Esophagus (tissue), 2 donors: Measurements from ENCODE around the gene USP22. TPM values are rescaled to one million over a fixed set of nuclear protein-coding genes. Genes with fewer than 3 reads are reported as not detected.

Experiments
- H3K27ac ChIP-seq, 2 donors: one replicate each; pipeline ENCODE4 v1.5.1; 2013; ENCODE audit warnings: low read depth in 2 of 2, mild to moderate bottlenecking in 2 of 2, inconsistent platforms in 1 of 2, low read length in 1 of 2, moderate library complexity in 1 of 2
- H3K27me3 ChIP-seq, 2 donors: one replicate each; pipeline ENCODE4 v1.6.1; 2013; ENCODE audit warnings: low read length in 2 of 2, control low read depth in 1 of 2, mild to moderate bottlenecking in 1 of 2; ENCODE audit not compliant: insufficient read depth in 2 of 2, control insufficient read depth in 1 of 2
- H3K36me3 ChIP-seq, 2 donors: one replicate each; pipeline ENCODE4 v1.6.1; 2013; ENCODE audit warnings: low read length in 1 of 2; ENCODE audit not compliant: control insufficient read depth in 2 of 2, insufficient read depth in 2 of 2
- H3K4me1 ChIP-seq, 2 donors: one replicate each; pipeline ENCODE4 v1.6.1; 2013; ENCODE audit warnings: low read length in 1 of 2; ENCODE audit not compliant: control insufficient read depth in 2 of 2, insufficient read depth in 2 of 2
- H3K4me3 ChIP-seq, 2 donors: one replicate each; pipeline ENCODE4 v1.5.1; 2013; ENCODE audit warnings: low read length in 2 of 2, mild to moderate bottlenecking in 2 of 2, low read depth in 1 of 2, moderate library complexity in 1 of 2
- H3K9me3 ChIP-seq, 2 donors: one replicate each; pipeline ENCODE4 v1.6.1; 2013; ENCODE audit warnings: mild to moderate bottlenecking in 2 of 2, low read depth in 1 of 2, low read length in 1 of 2, moderate library complexity in 1 of 2; ENCODE audit not compliant: control insufficient read depth in 2 of 2, insufficient read depth in 1 of 2
- WGBS, 2 donors: extraction: QIAGEN DNeasy Blood & Tissue Kit; methylation state at CpG; one replicate each; pipeline ENCODE4 v1.1.7; 2013; 5-methylcytosine and 5-hydroxymethylcytosine counted together
- polyA plus RNA-seq, 2 donors: library from polyadenylated mRNA; stranded (reverse); fragments of 200-250 nt; gene quantifications; one replicate each; pipeline ENCODE4 v1.2.3, GENCODE V29; 2013
- donor health status: healthy with polysubstance abuse.
- donor health status: Bipolar disorder and iron deficiency.

The USP22 gene
- polyA plus RNA-seq, 2 donors: 19.6 to 29.9 TPM

GRCh38 chr17:20999044-20999573, 43.7 kb downstream of the USP22 start:
- peak overlapping the region in 1 of 2 donors; percentile 14 for H3K27ac ChIP-seq
- 57 to 70% methylated on average over 16 of the region's 16 CpGs for WGBS, 2 donors
- peaks cover 18 to 29% of the 10 kb centered on the region in 2 donors for H3K36me3 ChIP-seq

DNA sequence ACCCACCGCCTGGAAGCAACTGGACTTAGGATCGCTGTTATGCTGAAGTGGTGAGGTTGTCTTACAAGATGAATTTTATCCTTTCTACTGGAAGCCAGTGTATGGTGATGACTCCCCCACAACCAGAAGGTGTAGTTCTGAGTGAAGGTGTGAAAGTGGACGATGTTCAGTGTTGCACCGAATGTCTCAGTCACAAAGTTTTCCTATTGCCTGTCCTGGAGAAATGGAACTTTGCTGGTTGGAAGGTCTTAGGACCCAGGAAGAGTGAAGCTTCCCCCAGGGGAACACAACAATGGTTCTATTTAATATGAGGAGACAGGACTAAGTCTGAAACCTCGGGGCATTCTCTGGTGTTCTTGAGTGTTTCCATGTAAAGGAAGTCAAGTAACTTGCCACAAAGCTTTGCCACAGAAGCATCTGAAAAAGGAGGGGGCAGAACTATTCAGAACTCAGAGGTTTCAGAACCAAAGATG, 44.2 kb downstream of the USP22 start:
- WGBS, 2 donors: 72% methylated on average over 5 of the region's 5 CpGs
- peaks cover 0 to 2% of the 10 kb centered on the region in 2 donors for H3K4me1 ChIP-seq
- no peaks in the 10 kb centered on the region for H3K27me3 ChIP-seq
- H3K36me3 ChIP-seq: peaks cover 15 to 25% of the 10 kb centered on the region in 2 donors
- H3K27ac ChIP-seq: no peak overlapping the region
- no peaks in the 10 kb centered on the region for H3K9me3 ChIP-seq
- H3K4me3 ChIP-seq: no peak overlapping the region

More at GRCh38 chr17:20999044-20999573, 43.7 kb downstream of the USP22 start:
- Histone ChIP-seq H3K4me1 (peaks cover 0 to 2% of the 10 kb centered on the region in 2 donors), H3K9me3 (no peaks in the 10 kb centered on the region), H3K27me3 (no peaks in the 10 kb centered on the region), H3K4me3 (no peak overlapping the region)

GRCh38 chr17:20997711-20998570, 44.9 kb downstream of the USP22 start:
- Histone ChIP-seq H3K9me3 (no peaks in the 10 kb centered on the region), H3K36me3 (peaks cover 9 to 18% of the 10 kb centered on the region in 2 donors), H3K4me1 (peaks cover 0 to 2% of the 10 kb centered on the region in 2 donors), H3K4me3 (no peak overlapping the region), H3K27ac (no peak overlapping the region), H3K27me3 (no peaks in the 10 kb centered on the region)
- WGBS, 2 donors: 76 to 83% methylated on average over 22 of the region's 22 CpGs

- H3K4me1 ChIP-seq: peaks cover 0 to 4% of the 10 kb centered on the region in 2 donors
- H3K9me3 ChIP-seq: no peaks in the 10 kb centered on the region
- peaks cover 3 to 10% of the 10 kb centered on the region in 2 donors for H3K36me3 ChIP-seq
- 65 to 73% methylated on average over 12 of the region's 12 CpGs for WGBS, 2 donors
- no peak overlapping the region for H3K4me3 ChIP-seq
- H3K27ac ChIP-seq: no peak overlapping the region
- H3K27me3 ChIP-seq: no peaks in the 10 kb centered on the region
These were observed 45.8 kb downstream of the USP22 start for GRCh38 chr17:20996724-20997615.

DNA sequence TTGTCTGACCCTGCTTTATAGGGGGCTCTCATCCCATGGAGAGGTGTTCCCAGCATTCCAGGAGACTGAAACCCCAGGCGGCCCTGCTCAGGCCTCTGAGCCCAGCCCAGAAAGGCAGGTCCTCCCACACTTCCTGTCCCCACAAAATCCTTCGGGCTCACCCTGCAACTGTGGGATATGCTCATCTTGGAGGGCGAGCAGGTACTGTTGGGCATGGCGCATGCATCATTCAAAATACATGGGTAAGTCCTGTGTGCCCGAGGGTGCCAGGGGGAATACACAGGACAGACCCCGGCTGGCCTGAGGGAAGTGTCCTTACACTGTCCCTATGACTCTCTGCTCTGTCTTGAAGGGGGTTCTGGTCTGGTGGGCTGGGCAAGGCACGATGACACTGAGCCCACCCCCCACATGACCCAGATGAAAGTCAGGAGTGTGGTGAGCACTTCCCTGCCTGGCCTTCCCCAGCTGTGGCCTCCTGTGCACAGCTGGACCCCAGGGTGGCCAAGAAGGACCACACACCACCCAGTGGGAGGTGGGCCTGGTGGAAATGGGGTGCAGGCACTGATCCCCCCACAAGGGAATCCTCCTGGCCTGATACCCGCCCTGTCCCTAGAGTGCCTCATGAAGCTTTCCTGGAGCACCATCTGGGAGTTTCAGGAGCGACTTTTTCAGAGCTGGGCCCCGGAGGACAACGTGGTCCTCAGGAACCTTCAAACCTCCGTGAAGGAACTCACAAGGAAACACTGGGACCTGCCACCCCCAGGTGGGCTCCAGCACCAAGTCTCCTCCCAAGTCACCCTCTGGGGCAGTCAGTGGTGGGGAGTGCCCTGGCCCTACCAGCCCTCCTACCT, 46.7 kb downstream of the USP22 start:
- H3K27ac ChIP-seq: no peak overlapping the region
- peaks cover 0 to 4% of the 10 kb centered on the region in 2 donors for H3K4me1 ChIP-seq
- H3K36me3 ChIP-seq: peaks cover 3 to 5% of the 10 kb centered on the region in 2 donors
- no peaks in the 10 kb centered on the region for H3K9me3 ChIP-seq
- 75 to 79% methylated on average over 12 of the region's 12 CpGs for WGBS, 2 donors
- no peaks in the 10 kb centered on the region for H3K27me3 ChIP-seq
- H3K4me3 ChIP-seq: no peak overlapping the region

DNA sequence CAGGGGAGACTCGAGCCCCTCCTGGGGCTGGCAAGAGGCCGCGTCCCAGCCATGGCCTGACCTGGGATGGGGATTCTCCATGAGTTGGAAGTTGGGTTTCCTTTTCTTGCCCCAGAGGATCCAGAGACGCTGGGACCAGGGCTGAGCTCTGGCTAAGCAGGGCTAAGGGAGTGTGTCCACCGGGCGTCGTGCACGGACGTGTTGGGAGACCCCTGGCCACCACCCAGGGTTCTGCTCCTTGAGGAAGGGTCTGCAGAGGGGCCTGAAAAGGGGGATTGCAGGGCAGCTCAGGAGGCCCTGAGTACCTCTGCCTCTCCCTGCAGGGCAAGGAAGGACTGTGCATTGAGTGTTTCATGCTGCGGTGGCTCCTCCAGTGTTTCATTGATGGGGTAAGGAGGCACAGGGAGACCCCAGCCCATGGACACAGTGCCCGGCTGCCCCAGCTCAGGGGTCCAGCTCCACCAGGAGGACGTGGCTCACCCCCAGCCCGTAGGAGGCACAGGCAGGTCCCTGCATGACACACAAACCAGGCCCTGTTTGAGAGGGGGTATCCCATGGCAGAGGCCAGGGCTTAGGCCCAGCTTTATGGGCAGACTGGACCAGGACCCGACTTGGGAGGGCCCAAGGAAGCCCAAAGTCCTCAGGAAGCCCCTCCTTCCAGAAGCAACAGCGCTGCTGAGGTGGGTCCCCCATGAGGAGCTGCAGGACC, 47.5 kb downstream of the USP22 start:
- Histone ChIP-seq H3K27ac (no peak overlapping the region), H3K27me3 (no peaks in the 10 kb centered on the region), H3K9me3 (no peaks in the 10 kb centered on the region), H3K36me3 (peaks cover 3 to 5% of the 10 kb centered on the region in 2 donors), H3K4me1 (peaks cover 0 to 4% of the 10 kb centered on the region in 2 donors), H3K4me3 (no peak overlapping the region)
- WGBS, 2 donors: 84 to 92% methylated on average over 15 of the region's 15 CpGs

DNA sequence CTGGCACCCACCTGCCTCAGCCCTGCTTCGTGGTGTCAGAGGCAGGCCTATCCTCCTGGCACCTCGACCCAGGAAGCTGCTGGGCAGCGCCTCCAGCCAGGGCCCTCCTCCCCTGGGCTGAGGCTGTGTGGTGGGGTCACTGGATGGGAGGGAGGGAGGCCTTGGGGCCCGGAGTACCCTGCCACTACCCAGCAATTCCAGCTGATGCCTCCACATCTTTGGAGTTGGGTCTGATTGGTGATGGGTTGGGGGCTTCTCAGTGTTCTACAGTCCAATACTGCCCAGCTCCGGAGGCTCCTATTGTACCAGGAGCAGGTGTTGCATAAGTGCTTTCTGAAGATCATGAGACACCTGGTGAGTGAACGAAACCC, 48.0 kb downstream of the USP22 start:
- H3K27ac ChIP-seq: no peak overlapping the region
- WGBS, 2 donors: 79 to 82% methylated on average over 6 of the region's 6 CpGs
- peaks cover under 1 to 3% of the 10 kb centered on the region in 2 donors for H3K36me3 ChIP-seq
- no peak overlapping the region for H3K4me3 ChIP-seq
- no peaks in the 10 kb centered on the region for H3K9me3 ChIP-seq
- peaks cover 0 to 4% of the 10 kb centered on the region in 2 donors for H3K4me1 ChIP-seq
- H3K27me3 ChIP-seq: no peaks in the 10 kb centered on the region

DNA sequence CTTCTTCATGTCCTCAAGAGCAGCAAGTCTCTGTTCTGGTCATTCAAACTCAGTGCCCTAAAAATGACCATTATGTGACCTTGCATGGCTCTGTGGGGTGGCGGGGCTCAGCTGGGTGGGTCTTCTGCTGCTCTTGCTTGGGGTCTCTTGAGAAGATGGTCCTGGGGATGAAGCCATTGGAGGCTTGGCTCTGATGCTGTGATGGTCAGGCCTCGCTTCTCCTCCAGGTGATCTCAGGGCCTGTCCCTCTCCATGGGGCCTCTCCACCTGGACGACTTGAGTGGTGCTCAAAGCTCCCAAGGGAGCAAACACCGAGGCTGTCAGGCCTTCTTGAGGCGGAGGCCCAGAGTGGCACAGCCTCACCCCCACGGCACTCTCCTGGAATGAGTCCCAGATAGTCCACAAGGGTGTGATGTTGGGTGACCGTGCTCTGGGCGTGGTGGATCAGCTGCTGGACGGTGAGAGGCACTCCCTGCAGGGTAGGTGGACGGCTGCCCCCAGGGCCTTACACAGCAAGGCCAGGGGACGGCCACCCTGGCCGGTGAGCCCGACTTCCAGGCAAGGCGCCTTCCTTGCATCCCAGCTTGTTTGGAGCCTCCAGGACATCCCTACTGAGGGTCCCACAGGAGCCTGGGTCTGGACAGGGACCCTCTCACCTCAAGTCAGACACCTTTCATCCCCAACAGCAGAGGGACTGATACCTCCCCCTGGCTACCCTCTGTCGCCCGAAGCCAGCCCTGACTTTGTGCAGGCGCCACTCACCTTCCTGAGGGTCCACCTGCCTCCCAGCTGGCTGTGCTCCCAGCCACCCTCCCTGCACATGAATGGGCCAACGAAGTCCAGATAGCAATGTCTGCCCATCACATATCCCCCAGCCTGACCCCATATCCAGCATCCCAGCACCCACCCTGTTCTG, 48.7 kb downstream of the USP22 start:
- Histone ChIP-seq H3K27me3 (no peaks in the 10 kb centered on the region), H3K4me1 (peaks cover 0 to 4% of the 10 kb centered on the region in 2 donors), H3K36me3 (peaks cover 0 to 3% of the 10 kb centered on the region in 2 donors), H3K4me3 (no peak overlapping the region), H3K9me3 (no peaks in the 10 kb centered on the region), H3K27ac (no peak overlapping the region)
- 86 to 90% methylated on average over 17 to 18 of the region's 18 CpGs for WGBS, 2 donors
